Lower leg skin (tissue), 3 donors: ENCODE measurements around the gene CYFIP2.

Experiments
- POLR2A ChIP-seq, 2 donors: fragments of 450-650 bp; IDR thresholded peaks; one replicate each; pipeline ENCODE4 v1.6.1; 2016 to 2017; ENCODE audit warnings: antibody characterized with exemption in 2 of 2, mild to moderate bottlenecking in 1 of 2, moderate library complexity in 1 of 2
- TF ChIP-seq, protein P1 (sequence below), 3 donors: fragments of 450-650 bp; IDR thresholded peaks; one replicate each; pipeline ENCODE4 v1.5.1; 2016; ENCODE audit warnings: antibody characterized with exemption in 3 of 3, mild to moderate bottlenecking in 3 of 3, moderate library complexity in 2 of 3

DNA sequence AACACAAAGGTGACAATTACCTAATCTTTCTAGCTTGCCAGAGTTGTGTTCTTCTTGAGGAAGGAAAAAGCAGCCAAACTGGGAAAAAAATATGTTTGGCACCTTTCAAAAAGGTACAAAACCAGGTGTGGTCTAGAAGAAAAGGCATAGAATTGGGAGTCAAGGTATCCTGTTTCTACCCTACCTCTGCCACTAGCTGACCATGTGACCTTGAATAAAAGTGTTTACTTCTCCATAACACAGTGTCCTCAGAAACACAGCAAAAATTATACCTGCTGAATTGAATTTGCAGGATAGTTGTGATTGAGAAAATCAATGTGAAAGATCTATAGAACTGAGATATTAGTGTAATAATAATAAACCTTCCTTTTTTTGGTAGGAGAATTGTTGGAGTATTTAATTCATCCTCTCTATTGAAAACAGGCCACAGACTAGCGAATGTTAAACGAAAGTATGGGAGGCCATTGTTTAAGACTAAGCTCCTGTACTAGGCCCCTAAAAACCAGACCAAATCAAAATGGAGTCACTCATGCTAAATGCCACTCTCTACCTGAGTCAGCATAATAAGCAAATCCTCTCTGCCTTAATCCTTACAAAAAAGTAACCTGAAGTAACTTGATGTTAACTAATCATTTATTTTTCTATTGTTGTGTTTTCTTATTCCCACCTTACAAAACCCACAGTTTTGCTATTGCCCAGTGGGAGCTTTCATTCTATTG, 12.6 kb downstream of the CYFIP2 start:
- TF ChIP-seq, protein P1, sequence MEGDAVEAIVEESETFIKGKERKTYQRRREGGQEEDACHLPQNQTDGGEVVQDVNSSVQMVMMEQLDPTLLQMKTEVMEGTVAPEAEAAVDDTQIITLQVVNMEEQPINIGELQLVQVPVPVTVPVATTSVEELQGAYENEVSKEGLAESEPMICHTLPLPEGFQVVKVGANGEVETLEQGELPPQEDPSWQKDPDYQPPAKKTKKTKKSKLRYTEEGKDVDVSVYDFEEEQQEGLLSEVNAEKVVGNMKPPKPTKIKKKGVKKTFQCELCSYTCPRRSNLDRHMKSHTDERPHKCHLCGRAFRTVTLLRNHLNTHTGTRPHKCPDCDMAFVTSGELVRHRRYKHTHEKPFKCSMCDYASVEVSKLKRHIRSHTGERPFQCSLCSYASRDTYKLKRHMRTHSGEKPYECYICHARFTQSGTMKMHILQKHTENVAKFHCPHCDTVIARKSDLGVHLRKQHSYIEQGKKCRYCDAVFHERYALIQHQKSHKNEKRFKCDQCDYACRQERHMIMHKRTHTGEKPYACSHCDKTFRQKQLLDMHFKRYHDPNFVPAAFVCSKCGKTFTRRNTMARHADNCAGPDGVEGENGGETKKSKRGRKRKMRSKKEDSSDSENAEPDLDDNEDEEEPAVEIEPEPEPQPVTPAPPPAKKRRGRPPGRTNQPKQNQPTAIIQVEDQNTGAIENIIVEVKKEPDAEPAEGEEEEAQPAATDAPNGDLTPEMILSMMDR (IDR thresholded peaks at IDR 0.05), result no peak
- TF ChIP-seq POLR2A (IDR thresholded peaks at IDR 0.05), result no peak
